Right ventricle myocardium inferior (tissue), 1 donor: ENCODE measurements around the gene EPM2AIP1. TPM values are rescaled to one million over a fixed set of nuclear protein-coding genes. Genes with fewer than 3 reads are reported as not detected.

Source experiments
- total RNA-seq: library from RNA; stranded (reverse); fragmentation: NEBNext Ultra II Directional; extraction: Animal tissue kit (Norgen Biotek cat#: 25700); gene quantifications from one replicate; pipeline ENCODE4 v1.2.1, GENCODE V29; 2021
- donor health status: DM: no; HTN: yes; CAD: no; lungs with severe emphysema.

The EPM2AIP1 gene
- total RNA-seq, 1 donor from 2014 or later, result 19.8 TPM

Other genes starting within 250 kb of the EPM2AIP1 start
- 0.41 TPM for gene DCLK3, start 228.6 kb downstream of the EPM2AIP1 start, total RNA-seq
- 5.7 TPM for gene TRANK1, start 48.1 kb downstream of the EPM2AIP1 start, total RNA-seq
- gene MLH1, start 387 bp upstream of the EPM2AIP1 start, total RNA-seq, result 49.3 TPM
- gene LRRFIP2, start 181.5 kb upstream of the EPM2AIP1 start, total RNA-seq, result 146 TPM